Neutrophil (primary cell): ENCODE data around the gene JAKMIP1.

Experiments used
- H3K27ac ChIP-seq: fragments of 200-600 bp; sonication (generic); 2 replicates; pipeline ENCODE4 v1.5.1; 2016; ENCODE audit warnings: mild to moderate bottlenecking, moderate library complexity
- H3K27me3 ChIP-seq: fragments of 200-600 bp; sonication (generic); 2 replicates; pipeline ENCODE4 v1.6.0; 2016; ENCODE audit warnings: mild to moderate bottlenecking
- H3K36me3 ChIP-seq: fragments of 200-600 bp; sonication (generic); 2 replicates; pipeline ENCODE4 v1.5.1; 2017
- H3K4me1 ChIP-seq, 2 experiments: fragments of 200-600 bp in 1 of 2; sonication (generic) in 1 of 2; 1 replicate in 1 of 2; 2 replicates in 1 of 2; pipeline versions ENCODE4 v1.5.1 to v1.6.1; 2013 to 2016; ENCODE audit warnings: low read depth in 1 of 2, low read length in 1 of 2, mild to moderate bottlenecking in 1 of 2, moderate library complexity in 1 of 2; ENCODE audit not compliant: control insufficient read depth in 1 of 2, insufficient read depth in 1 of 2
- H3K4me3 ChIP-seq, 2 experiments: fragments of 200-600 bp in 1 of 2; sonication (generic) in 1 of 2; 1 replicate in 1 of 2; 2 replicates in 1 of 2; pipeline ENCODE4 v1.5.1; 2013 to 2016; ENCODE audit warnings: low read depth in 1 of 2, low read length in 1 of 2, mild to moderate bottlenecking in 1 of 2, moderate library complexity in 1 of 2
- H3K9me3 ChIP-seq: fragments of 200-600 bp; sonication (generic); 2 replicates; pipeline ENCODE4 v1.5.1; 2016
- CTCF ChIP-seq: fragments of 200-600 bp; sonication (generic); IDR thresholded peaks from 2 replicates; pipeline ENCODE4 v1.5.1; 2016; ENCODE audit warnings: antibody characterized with exemption

Gene JAKMIP1

GRCh38 chr4:6035786-6036185 lies 164.6 kb downstream of the JAKMIP1 start:
- Histone ChIP-seq H3K27ac (no peak overlapping the region), H3K9me3 (no peaks in the 10 kb centered on the region), H3K27me3 (peaks cover 10% of the 10 kb centered on the region), H3K4me1 (no peaks in the 10 kb centered on the region), H3K4me3 (no peak overlapping the region), H3K36me3 (no peaks in the 10 kb centered on the region)
- TF ChIP-seq CTCF, result no peak

GRCh38 chr4:6033381-6033780 lies 167.0 kb downstream of the JAKMIP1 start:
- Histone ChIP-seq H3K9me3 (no peaks in the 10 kb centered on the region), H3K36me3 (no peaks in the 10 kb centered on the region), H3K4me1 (no peaks in the 10 kb centered on the region), H3K4me3 (no peak overlapping the region), H3K27me3 (peaks cover 10% of the 10 kb centered on the region), H3K27ac (no peak overlapping the region)
- no peak for TF ChIP-seq CTCF

GRCh38 chr4:6032249-6033244 lies 167.8 kb downstream of the JAKMIP1 start:
- Histone ChIP-seq H3K4me3 (no peak overlapping the region), H3K36me3 (no peaks in the 10 kb centered on the region), H3K27ac (no peak overlapping the region), H3K9me3 (no peaks in the 10 kb centered on the region), H3K4me1 (no peaks in the 10 kb centered on the region), H3K27me3 (peaks cover 10% of the 10 kb centered on the region)
- TF ChIP-seq CTCF, result no peak

- H3K9me3 ChIP-seq, result no peaks in the 10 kb centered on the region
- H3K4me1 ChIP-seq, result no peaks in the 10 kb centered on the region
- no peak overlapping the region for H3K4me3 ChIP-seq
- no peak for TF ChIP-seq CTCF
- H3K27me3 ChIP-seq, result peaks cover 10% of the 10 kb centered on the region
- no peak overlapping the region for H3K27ac ChIP-seq
- no peaks in the 10 kb centered on the region for H3K36me3 ChIP-seq
Measured at GRCh38 chr4:6031846-6032245, 168.5 kb downstream of the JAKMIP1 start.

GRCh38 chr4:6030679-6031078 lies 169.7 kb downstream of the JAKMIP1 start:
- no peak overlapping the region for H3K27ac ChIP-seq
- peaks cover 10% of the 10 kb centered on the region for H3K27me3 ChIP-seq
- no peaks in the 10 kb centered on the region for H3K9me3 ChIP-seq
- TF ChIP-seq CTCF, result no peak
- no peaks in the 10 kb centered on the region for H3K4me1 ChIP-seq
- H3K36me3 ChIP-seq, result no peaks in the 10 kb centered on the region
- H3K4me3 ChIP-seq, result no peak overlapping the region
